ENCODE data around the gene PUM2. TPM values are rescaled to one million over a fixed set of nuclear protein-coding genes. Genes with fewer than 3 reads are reported as not detected.
"Not testable (repeated sequence)": the region's sequence is repeated elsewhere in the genome, so short reads cannot be mapped to it uniquely, and the experiment has no call there.

PUM2 gene
- total RNA-seq, 1 donor from 2014 or later, result 22.4 TPM

DNA sequence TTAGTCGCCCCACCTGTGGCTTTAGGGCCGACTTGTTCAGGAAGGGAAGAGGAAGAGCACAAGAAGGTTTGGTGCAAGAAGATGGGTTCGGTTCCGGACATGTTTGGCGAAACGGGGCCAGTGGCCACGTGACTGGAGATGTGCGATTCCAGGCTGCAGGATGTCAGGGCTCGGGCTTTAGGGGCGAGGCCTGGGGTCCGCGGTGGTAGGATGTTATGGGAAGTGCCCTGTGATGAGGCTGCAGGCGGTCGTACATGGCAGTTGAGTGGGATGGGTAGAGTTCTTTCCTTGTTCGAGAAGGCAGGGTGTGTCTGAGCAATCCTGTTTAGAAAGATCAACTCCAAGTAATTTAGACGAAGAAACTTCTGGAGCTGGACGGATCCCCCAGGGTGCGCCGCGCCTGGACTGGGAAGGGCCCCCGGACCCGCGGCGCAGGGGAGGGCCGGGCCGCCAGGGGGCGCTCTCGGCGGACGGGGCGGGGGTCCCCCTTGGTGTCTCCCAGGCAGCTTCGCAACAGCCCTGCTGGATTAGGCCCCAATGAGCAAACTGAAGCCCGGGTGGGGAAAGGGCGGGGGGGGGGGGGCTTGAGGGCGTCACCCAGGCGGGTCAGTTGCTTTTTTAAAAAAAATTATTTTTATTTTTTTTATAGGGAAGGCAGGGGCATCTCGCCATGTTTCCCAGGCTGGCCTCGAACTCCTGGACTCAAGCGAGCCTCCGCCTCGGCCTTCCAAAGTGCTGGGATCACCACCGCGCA lies 108.5 kb downstream of the PUM2 start:
- TF ChIP-seq, protein P1, sequence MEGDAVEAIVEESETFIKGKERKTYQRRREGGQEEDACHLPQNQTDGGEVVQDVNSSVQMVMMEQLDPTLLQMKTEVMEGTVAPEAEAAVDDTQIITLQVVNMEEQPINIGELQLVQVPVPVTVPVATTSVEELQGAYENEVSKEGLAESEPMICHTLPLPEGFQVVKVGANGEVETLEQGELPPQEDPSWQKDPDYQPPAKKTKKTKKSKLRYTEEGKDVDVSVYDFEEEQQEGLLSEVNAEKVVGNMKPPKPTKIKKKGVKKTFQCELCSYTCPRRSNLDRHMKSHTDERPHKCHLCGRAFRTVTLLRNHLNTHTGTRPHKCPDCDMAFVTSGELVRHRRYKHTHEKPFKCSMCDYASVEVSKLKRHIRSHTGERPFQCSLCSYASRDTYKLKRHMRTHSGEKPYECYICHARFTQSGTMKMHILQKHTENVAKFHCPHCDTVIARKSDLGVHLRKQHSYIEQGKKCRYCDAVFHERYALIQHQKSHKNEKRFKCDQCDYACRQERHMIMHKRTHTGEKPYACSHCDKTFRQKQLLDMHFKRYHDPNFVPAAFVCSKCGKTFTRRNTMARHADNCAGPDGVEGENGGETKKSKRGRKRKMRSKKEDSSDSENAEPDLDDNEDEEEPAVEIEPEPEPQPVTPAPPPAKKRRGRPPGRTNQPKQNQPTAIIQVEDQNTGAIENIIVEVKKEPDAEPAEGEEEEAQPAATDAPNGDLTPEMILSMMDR (IDR thresholded peaks at IDR 0.05), result peak in 1 of 3 experiments; percentile 32
- no peak for DNase-seq (ENCODE audit: low spot score in 2 of 2)
- intact Hi-C loops (cut with DNase I), result no loop called here

DNA sequence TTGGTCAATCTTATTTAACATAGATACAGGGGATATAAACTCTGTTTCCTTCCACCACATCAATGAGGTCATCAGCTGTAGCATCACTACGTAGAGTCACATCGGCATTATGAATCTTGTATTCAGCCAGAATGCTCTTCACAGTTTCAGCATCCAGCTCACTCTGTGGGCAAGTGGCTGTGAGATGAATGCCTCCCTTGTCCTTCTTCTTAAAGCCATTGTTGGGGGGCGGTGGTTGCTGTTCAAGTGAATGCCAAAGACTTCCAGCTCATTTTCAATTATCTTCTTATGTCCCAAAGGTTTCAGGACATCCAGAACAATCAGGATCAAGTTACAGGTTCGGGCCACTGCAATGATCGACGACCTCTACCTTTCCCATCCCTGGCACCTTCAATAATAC lies 110.4 kb downstream of the PUM2 start:
- H3K4me3 ChIP-seq; H3K27ac ChIP-seq; H3K9me3 ChIP-seq; H3K36me3 ChIP-seq; intact Hi-C loops (cut with DNase I); H3K27me3 ChIP-seq; DNase-seq (ENCODE audit: low spot score in 2 of 2); H3K4me1 ChIP-seq: not testable (repeated sequence)

More for the DNA sequence above, 108.5 kb downstream of the PUM2 start:
- Histone ChIP-seq H3K9me3 (no peaks in the 10 kb centered on the region), H3K27ac (no peak overlapping the region), H3K4me1 (no peaks in the 10 kb centered on the region), H3K27me3 (no peaks in the 10 kb centered on the region), H3K4me3 (no peak overlapping the region), H3K36me3 (no peaks in the 10 kb centered on the region)

- H3K4me3 ChIP-seq, result no peak overlapping the region
- no peaks in the 10 kb centered on the region for H3K9me3 ChIP-seq
- no peak overlapping the region for H3K27ac ChIP-seq
- no peak for DNase-seq (ENCODE audit: low spot score in 2 of 2)
- TF ChIP-seq, protein P1 (IDR thresholded peaks at IDR 0.05), result no peak
- H3K36me3 ChIP-seq, result no peaks in the 10 kb centered on the region
- H3K27me3 ChIP-seq, result no peaks in the 10 kb centered on the region
- intact Hi-C loops (cut with DNase I), result no loop called here
- H3K4me1 ChIP-seq, result no peaks in the 10 kb centered on the region
Observed at GRCh38 chr2:20236496-20236895, 114.1 kb downstream of the PUM2 start.

DNA sequence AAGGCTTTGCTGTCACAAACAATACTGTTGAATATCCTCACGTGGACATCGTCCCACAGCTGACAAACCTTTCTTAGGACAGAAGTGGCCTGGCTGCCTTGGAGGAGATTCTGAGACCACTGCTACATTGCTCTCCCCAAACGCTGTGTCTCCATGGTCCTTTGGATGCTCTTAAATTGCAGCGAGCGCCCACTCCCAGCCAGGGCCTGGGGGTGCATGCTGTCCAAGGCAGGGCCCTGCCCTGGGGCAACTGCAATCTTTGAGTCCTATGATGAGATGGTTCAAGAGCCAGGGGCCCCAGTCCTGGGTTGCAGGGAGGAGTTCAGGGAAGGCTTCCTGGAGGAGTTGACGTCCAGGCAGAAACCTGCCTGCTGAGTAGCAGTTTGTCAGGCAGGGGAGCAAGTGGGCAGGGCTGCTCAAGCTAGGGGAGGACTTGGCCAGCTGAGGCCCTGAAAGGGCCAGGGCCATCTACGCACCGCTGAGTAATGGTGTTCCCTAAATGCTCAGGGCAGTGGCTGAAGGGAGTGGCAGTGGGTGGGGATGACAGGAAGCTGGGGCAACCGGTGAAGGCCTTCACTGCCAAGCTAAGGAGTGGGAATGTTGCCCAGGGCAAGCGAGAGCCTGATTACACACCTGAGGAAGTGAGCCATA lies 114.9 kb downstream of the PUM2 start:
- Histone ChIP-seq H3K27ac (no peak overlapping the region), H3K27me3 (no peaks in the 10 kb centered on the region), H3K4me1 (no peaks in the 10 kb centered on the region), H3K9me3 (no peaks in the 10 kb centered on the region), H3K4me3 (no peak overlapping the region), H3K36me3 (no peaks in the 10 kb centered on the region)
- intact Hi-C loops (cut with DNase I), result no loop called here
- no peak for DNase-seq (ENCODE audit: low spot score in 2 of 2)
- TF ChIP-seq, protein P1 (IDR thresholded peaks at IDR 0.05), result no peak

DNA sequence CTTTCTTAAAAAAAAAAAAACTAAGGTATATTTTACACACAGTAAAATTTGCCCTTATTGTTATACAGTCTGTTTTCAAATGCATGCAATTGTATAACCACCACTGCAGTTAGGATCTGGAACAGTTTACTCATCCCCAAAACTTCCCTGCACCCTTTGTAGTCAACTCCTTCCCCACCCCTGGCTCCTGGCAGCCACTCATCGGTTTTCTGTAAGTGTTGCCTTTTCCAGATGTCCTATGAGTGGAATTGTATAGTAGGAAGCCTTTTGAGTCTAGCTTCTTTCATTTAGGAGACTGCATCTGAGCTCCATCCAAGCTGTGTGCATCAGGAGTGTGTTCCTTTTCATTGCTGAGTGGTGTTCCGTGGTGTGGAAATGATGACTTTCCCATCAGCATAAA lies 116.0 kb downstream of the PUM2 start:
- DNase-seq (ENCODE audit: low spot score in 2 of 2); H3K36me3 ChIP-seq; H3K4me3 ChIP-seq; H3K27me3 ChIP-seq; H3K27ac ChIP-seq; H3K4me1 ChIP-seq; H3K9me3 ChIP-seq; intact Hi-C loops (cut with DNase I): not testable (repeated sequence)

DNA sequence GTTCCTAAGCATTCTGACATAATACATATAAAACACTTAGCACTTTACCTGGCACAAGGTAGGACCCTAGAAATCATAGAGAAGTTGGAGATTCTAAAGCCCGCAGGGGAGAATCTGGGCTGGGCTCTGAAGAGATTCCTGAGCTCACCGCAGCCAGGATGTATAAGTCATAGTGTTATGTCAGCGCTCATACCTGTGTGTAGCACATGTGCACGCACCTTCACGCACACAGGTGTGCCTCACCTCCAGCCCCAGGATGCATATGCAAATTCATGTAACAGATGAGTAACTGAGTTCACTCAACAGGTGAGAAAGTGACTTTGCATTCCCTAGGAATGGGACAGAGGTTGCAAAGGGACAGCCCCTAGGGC lies 117.8 kb downstream of the PUM2 start:
- intact Hi-C loops (cut with DNase I), result no loop called here
- H3K4me1 ChIP-seq, result no peaks in the 10 kb centered on the region
- no peaks in the 10 kb centered on the region for H3K27me3 ChIP-seq
- DNase-seq (ENCODE audit: low spot score in 2 of 2), result peak in 1 of 2 donors; percentile 16
- H3K9me3 ChIP-seq, result no peaks in the 10 kb centered on the region
- no peak overlapping the region for H3K4me3 ChIP-seq
- no peaks in the 10 kb centered on the region for H3K36me3 ChIP-seq
- TF ChIP-seq, protein P1 (IDR thresholded peaks at IDR 0.05), result no peak
- no peak overlapping the region for H3K27ac ChIP-seq
